Fibroblast of skin of right biceps (primary cell): ENCODE measurements around the gene SEPTIN5.

Experiments
- DNase-seq: peaks from one replicate; pipeline ENCODE4 v3.0.0-alpha.2; 2013

SEPTIN5 gene

GRCh38 chr22:19762568-19763457 is 48.5 kb downstream of the SEPTIN5 start:
- no peak for DNase-seq

GRCh38 chr22:19763458-19764298 is 49.4 kb downstream of the SEPTIN5 start:
- DNase-seq, result no peak

- no peak for DNase-seq
These were observed 49.9 kb downstream of the SEPTIN5 start for GRCh38 chr22:19764299-19764593.

DNA sequence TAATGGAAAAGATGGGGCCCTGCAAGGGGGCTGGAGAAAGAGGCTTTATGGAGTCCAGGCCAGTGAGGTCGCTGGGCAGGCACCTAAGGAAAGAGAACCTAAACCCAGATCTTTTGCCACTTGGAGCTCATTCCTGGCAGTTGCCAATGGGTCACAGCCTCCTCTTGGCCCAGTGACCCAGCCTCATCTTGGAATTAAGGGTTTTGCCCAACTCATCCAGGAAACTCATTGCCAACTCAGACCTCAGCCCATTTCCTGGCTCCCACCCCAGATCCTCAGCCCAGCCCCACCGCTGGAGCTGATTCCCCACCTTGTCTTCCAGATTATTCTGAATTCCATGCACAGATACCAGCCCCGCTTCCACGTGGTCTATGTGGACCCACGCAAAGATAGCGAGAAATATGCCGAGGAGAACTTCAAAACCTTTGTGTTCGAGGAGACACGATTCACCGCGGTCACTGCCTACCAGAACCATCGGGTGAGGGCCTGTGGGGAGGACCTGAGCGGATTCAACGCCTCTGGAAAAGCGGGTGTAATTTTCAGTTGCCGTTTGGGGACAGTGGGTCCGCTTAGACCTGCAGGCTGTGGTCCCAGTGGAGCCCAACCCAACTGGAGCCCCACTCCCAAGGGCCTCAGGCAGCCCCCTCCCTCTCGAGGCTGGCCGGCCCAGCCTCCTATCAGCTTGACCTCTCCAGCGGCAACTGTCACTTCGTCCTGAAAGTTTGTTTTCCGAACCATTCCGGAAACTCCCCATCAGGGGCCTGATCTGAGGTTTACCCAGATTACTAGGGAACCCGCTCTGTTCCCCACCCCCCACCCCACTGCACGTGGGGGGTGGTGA is 50.6 kb downstream of the SEPTIN5 start:
- no peak for DNase-seq

DNA sequence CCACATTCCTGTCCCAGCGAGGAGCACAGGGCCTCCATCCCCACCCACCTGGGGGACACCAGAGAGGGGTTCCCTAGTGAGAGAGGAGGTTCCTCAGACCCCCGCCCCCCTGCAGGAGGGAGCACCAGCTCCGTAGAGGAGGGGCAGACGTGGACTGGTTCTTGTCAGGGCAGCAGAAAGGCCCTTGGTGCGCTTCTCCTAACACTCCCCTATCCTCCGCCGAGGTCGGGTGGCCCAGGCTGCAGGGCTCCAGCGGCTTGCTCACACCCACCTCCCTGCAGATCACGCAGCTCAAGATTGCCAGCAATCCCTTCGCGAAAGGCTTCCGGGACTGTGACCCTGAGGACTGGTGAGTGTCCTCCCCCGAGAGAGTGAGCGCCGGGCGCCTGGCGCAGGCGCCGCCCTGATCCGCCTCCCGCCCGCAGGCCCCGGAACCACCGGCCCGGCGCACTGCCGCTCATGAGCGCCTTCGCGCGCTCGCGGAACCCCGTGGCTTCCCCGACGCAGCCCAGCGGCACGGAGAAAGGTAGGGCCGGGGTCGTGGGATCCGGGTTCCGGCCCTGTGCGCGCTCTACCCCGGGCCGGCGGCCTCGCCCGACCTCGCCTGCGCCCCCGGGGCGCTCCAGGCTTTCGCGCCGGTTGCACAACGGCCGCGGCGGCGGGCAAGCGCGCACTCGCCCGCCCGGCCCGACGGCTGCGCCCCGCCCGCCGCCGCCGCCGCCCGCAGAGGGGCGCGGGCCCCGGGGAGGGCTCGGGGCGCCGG is 51.4 kb downstream of the SEPTIN5 start:
- no peak for DNase-seq

DNA sequence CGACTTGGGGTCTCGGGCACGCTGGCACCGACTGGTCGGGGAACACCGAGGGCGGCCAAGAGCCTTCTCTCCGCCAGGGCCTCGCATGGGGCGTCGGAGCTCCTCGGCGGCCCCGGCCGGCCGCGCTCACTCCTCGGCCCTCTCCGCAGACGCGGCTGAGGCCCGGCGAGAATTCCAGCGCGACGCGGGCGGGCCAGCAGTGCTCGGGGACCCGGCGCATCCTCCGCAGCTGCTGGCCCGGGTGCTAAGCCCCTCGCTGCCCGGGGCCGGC is 51.9 kb downstream of the SEPTIN5 start:
- no peak for DNase-seq

DNA sequence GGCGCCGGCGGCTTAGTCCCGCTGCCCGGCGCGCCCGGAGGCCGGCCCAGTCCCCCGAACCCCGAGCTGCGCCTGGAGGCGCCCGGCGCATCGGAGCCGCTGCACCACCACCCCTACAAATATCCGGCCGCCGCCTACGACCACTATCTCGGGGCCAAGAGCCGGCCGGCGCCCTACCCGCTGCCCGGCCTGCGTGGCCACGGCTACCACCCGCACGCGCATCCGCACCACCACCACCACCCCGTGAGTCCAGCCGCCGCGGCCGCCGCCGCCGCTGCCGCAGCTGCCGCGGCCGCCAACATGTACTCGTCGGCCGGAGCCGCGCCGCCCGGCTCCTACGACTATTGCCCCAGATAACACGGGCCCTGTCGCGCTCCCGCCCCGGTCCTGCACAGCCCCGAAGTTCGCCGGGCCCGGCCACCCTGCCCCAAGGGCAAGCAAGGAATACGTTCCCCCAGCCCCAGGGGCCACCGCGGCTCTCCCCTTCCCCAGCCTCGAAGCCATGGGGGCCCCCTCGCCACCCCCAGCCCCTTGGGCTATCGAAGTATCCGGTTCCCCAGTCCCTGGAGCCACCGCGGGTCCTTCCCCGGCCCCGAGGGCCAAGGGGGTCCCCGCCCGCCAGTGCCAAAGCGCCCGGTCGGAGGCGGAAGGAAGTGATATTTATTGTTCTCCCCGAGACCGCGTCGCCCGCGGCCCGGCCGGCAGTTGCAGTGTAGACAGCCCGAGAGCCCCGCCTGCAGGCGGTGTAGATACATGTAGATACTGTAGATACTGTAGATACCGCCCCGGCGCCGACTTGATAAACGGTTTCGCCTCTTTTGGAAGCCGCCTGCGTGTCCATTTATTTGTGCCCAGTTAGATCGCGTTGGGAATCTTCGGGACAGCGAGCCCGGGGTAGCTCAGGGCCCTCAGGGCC is 52.5 kb downstream of the SEPTIN5 start:
- no peak for DNase-seq

DNA sequence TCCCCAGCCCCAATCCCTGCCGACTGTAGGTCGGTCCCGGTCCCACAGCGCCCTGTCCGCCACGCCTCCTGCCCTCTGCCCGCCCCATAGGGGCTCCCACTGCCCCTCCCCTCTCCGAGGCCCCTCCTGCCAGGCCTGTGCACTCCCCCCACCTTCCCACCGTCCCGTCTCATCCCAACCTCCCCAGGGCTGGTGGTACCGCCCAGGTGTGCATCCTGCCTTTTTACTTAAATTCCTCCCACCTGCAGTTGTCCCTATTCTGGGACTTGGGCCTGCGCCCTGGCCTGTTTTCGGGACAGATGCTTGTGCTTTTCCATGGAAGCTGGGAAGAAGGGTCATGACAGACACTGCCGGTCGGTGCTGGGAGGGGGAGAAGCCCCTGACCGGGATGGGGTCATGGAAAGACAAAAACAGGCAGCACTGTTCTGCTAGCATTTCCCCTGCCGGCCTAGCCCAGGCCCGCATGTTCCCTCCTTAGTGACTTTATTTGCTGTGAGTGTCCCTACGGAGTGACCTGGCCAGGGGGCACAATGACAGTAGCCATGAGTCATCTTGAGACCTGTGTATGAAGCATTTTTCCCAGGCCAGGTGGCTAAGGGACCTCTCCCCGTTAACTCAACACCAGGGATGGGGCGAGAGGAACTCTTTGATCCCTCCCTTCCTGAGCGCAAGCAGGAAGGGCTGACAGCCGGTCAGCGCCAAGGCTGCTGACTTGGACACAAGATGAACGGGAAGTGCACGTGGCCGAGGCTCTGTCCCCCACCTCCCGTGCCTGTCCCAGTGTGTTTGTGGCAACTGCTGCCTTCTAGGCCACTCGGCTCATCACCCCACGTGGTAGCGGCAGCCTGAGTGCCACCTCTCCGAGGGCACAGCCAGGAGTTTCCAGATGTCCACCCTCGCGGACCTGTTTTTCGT is 53.4 kb downstream of the SEPTIN5 start:
- no peak for DNase-seq

DNA sequence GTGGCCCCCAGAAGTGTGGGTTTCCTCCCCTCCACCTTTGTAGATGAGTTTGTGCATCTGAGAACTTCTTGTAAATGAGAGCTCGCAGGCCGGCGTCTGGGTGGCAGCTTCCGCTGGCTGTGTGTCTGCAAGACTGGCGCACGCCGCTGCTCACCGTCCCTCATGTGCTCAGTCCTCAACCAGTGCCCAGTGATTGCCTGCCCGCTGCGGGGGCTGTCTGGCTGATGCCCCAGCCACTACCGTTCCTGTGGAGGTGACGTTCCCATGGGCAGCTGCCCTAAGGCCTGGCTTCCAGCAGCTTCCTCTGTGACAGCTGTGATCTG is 55.1 kb downstream of the SEPTIN5 start:
- no peak for DNase-seq

- DNase-seq, result no peak
These were observed 56.3 kb downstream of the SEPTIN5 start for GRCh38 chr22:19770349-19771220.

GRCh38 chr22:19772422-19772672 is 58.0 kb downstream of the SEPTIN5 start:
- DNase-seq, result no peak
